Liver (tissue), 9 donors: ENCODE data around the gene ERC2. TPM values are rescaled to one million over a fixed set of nuclear protein-coding genes. Genes with fewer than 3 reads are reported as not detected.

Experiments
- DNase-seq: peaks from one replicate; pipeline ENCODE4 v3.0.0-alpha.2; 2017; ENCODE audit warnings: low spot score
- H3K27ac ChIP-seq, 2 donors: one replicate each; pipeline ENCODE4 v1.7.0; 2013; ENCODE audit warnings: inconsistent platforms in 2 of 2, low read length in 2 of 2, control low read depth in 1 of 2, low read depth in 1 of 2, mild to moderate bottlenecking in 1 of 2
- H3K27me3 ChIP-seq, 4 donors: one replicate each; pipeline versions ENCODE4 v1.6.1 to v1.7.0; 2013; ENCODE audit warnings: low read length in 3 of 4, inconsistent platforms in 1 of 4, mild to moderate bottlenecking in 1 of 4, moderate library complexity in 1 of 4; ENCODE audit not compliant: control insufficient read depth in 4 of 4, insufficient read depth in 4 of 4
- H3K36me3 ChIP-seq, 4 donors: one replicate each; pipeline versions ENCODE4 v1.6.1 to v1.7.0; 2013; ENCODE audit warnings: low read length in 3 of 4, mild to moderate bottlenecking in 3 of 4, low read depth in 1 of 4, moderate library complexity in 1 of 4; ENCODE audit not compliant: control insufficient read depth in 4 of 4, insufficient read depth in 3 of 4
- H3K4me1 ChIP-seq, 4 donors: one replicate each; pipeline versions ENCODE4 v1.6.1 to v1.7.0; 2013; ENCODE audit warnings: low read length in 3 of 4, mild to moderate bottlenecking in 3 of 4, moderate library complexity in 1 of 4; ENCODE audit not compliant: control insufficient read depth in 4 of 4, insufficient read depth in 4 of 4
- H3K4me3 ChIP-seq, 3 donors: one replicate each; pipeline versions ENCODE4 v1.6.1 to v1.7.0; 2013; ENCODE audit warnings: low read length in 3 of 3, control low read depth in 1 of 3, low read depth in 1 of 3, mild to moderate bottlenecking in 1 of 3
- H3K9ac ChIP-seq, 2 donors: one replicate each; pipeline ENCODE4 v1.7.0; 2013; ENCODE audit warnings: low read length in 2 of 2, mild to moderate bottlenecking in 2 of 2, moderate library complexity in 2 of 2, control low read depth in 1 of 2, low read depth in 1 of 2
- H3K9me3 ChIP-seq, 4 donors: one replicate each; pipeline versions ENCODE4 v1.6.1 to v1.7.0; 2013; ENCODE audit warnings: low read length in 3 of 4; ENCODE audit not compliant: control insufficient read depth in 4 of 4
- GABPA ChIP-seq, 2 donors: IDR thresholded peaks in 1 of 2; conservative IDR thresholded peaks in 1 of 2; 2 replicates each; pipeline ENCODE4 v1.6.1; 2016; ENCODE audit warnings: antibody characterized with exemption in 2 of 2, mild to moderate bottlenecking in 1 of 2, moderate library complexity in 1 of 2
- HNF4A ChIP-seq, 2 donors: conservative IDR thresholded peaks; 2 replicates each; pipeline ENCODE4 v1.6.1; 2016; ENCODE audit warnings: antibody characterized with exemption in 2 of 2, mild to moderate bottlenecking in 2 of 2
- HNF4G ChIP-seq: IDR thresholded peaks from 2 replicates; pipeline ENCODE4 v1.6.1; 2016; ENCODE audit warnings: antibody characterized with exemption
- JUND ChIP-seq, 2 donors: IDR thresholded peaks; 2 replicates each; pipeline ENCODE4 v1.6.1; 2016; ENCODE audit warnings: antibody characterized with exemption in 2 of 2
- NR2F2 ChIP-seq: IDR thresholded peaks from 2 replicates; pipeline ENCODE4 v1.6.1; 2016; ENCODE audit warnings: antibody characterized with exemption
- RAD21 ChIP-seq, 2 donors: IDR thresholded peaks; 2 replicates each; pipeline ENCODE4 v1.6.1; 2016; ENCODE audit warnings: antibody characterized with exemption in 2 of 2, mild to moderate bottlenecking in 2 of 2
- RXRA ChIP-seq, 2 donors: IDR thresholded peaks; 2 replicates each; pipeline ENCODE4 v1.6.1; 2017 to 2018; ENCODE audit warnings: antibody characterized with exemption in 2 of 2, mild to moderate bottlenecking in 1 of 2
- SP1 ChIP-seq: IDR thresholded peaks from 2 replicates; pipeline ENCODE4 v1.6.1; 2018; ENCODE audit warnings: antibody characterized with exemption, mild to moderate bottlenecking
- TAF1 ChIP-seq: conservative IDR thresholded peaks from 2 replicates; pipeline ENCODE4 v1.6.1; 2016; ENCODE audit warnings: antibody characterized with exemption, mild to moderate bottlenecking
- WGBS: extraction: QIAGEN DNeasy Blood & Tissue Kit; methylation state at CpG from one replicate; pipeline ENCODE4 v1.1.7; 2013; 5-methylcytosine and 5-hydroxymethylcytosine counted together
- polyA plus RNA-seq, 2 donors: library from polyadenylated mRNA; stranded (reverse) in 1 of 2; unstranded in 1 of 2; fragments of 200-250 nt in 1 of 2; fragments of >200 nt in 1 of 2; fragmentation: Nextera tagmentation in 1 of 2; extraction: Ambion mirVana in 1 of 2; gene quantifications; one replicate each; pipeline versions ENCODE4 v1.2.1 to v1.2.3, GENCODE V29; 2013 to 2015
- total RNA-seq, 2 donors: library from RNA; depleted of rRNA; stranded (reverse); fragments of >200 nt; gene quantifications; one replicate each; pipeline ENCODE4 v1.2.3, GENCODE V29; 2014
- TF ChIP-seq, protein P1 (sequence below): fragments of 150-350 bp; IDR thresholded peaks from 2 replicates; pipeline ENCODE4 v1.5.1; 2017; ENCODE audit warnings: improper control_type of control experiment, low read depth, low read length; ENCODE audit not compliant: missing input control
- TF ChIP-seq, protein P2 (sequence below): IDR thresholded peaks from 2 replicates; pipeline ENCODE4 v1.6.1; 2016; ENCODE audit warnings: antibody characterized with exemption
- TF ChIP-seq, protein P3 (sequence below): IDR thresholded peaks from 2 replicates; pipeline ENCODE4 v1.6.1; 2016; ENCODE audit warnings: antibody characterized with exemption
- TF ChIP-seq, protein P4 (sequence below): IDR thresholded peaks from 2 replicates; pipeline ENCODE4 v1.6.1; 2016; ENCODE audit warnings: antibody characterized with exemption, mild to moderate bottlenecking
- TF ChIP-seq, protein P5 (sequence below): IDR thresholded peaks from 2 replicates; pipeline ENCODE4 v1.6.1; 2016; ENCODE audit warnings: antibody characterized with exemption
- donor health status: healthy.
- donor health status: healthy.
- donor health status: healthy.
- donor health status: healthy.
- donor health status: healthy.

ERC2 gene
- total and polyA plus RNA-seq, 4 donors, result 0.14 to 0.25 TPM; not detected in 2

DNA sequence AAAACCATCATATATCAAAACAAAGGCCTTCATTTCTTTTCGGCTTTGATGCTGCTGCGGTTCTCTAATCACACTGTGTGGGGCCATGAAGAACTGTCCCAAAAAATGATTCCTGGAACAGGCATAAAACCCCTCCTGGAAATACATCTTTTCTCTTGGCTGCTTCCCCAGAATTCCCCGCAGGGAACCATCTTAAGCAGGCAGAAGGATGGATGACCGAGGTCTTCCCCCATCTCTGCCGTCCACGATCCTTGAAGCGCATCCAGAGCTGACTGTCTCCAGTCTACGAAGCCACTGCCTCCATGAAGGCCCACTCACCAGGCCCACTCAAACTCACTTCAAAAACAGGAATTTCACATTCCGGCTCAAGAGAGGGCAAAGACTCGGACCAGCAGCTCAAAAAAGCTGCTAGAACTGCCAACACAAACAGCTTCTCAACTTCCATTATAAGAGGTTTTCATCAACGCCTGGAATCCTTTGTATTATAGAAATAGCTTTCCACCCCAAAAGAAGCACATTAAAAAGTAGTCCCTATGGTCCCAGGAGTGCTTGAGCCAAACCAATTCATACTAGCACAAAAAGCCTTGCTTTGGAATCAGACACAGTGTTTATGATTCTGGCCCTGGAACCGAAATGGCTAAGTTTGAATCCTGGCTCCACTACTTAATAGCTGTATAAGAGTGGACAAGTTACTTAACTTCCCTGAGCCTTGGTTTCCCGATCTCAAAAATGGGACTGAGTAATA is 493.7 kb downstream of the ERC2 start:
- 88% methylated on average over 13 of the region's 13 CpGs for WGBS
- H3K27ac ChIP-seq, result no peak overlapping the region
- H3K27me3 ChIP-seq, result no peaks in the 10 kb centered on the region
- no peaks in the 10 kb centered on the region for H3K36me3 ChIP-seq
- no peak overlapping the region for H3K4me3 ChIP-seq
- no peaks in the 10 kb centered on the region for H3K9me3 ChIP-seq
- H3K9ac ChIP-seq, result no peak overlapping the region
- DNase-seq, result no peak
- TF ChIP-seq, protein P1, sequence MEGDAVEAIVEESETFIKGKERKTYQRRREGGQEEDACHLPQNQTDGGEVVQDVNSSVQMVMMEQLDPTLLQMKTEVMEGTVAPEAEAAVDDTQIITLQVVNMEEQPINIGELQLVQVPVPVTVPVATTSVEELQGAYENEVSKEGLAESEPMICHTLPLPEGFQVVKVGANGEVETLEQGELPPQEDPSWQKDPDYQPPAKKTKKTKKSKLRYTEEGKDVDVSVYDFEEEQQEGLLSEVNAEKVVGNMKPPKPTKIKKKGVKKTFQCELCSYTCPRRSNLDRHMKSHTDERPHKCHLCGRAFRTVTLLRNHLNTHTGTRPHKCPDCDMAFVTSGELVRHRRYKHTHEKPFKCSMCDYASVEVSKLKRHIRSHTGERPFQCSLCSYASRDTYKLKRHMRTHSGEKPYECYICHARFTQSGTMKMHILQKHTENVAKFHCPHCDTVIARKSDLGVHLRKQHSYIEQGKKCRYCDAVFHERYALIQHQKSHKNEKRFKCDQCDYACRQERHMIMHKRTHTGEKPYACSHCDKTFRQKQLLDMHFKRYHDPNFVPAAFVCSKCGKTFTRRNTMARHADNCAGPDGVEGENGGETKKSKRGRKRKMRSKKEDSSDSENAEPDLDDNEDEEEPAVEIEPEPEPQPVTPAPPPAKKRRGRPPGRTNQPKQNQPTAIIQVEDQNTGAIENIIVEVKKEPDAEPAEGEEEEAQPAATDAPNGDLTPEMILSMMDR, result no peak
- no peak for TF ChIP-seq GABPA (IDR thresholded peaks at IDR 0.05 in 1 of 2, conservative IDR thresholded peaks at IDR 0.05 in 1 of 2)
- no peak for TF ChIP-seq HNF4A (conservative IDR thresholded peaks at IDR 0.05)
- TF ChIP-seq, protein P2, sequence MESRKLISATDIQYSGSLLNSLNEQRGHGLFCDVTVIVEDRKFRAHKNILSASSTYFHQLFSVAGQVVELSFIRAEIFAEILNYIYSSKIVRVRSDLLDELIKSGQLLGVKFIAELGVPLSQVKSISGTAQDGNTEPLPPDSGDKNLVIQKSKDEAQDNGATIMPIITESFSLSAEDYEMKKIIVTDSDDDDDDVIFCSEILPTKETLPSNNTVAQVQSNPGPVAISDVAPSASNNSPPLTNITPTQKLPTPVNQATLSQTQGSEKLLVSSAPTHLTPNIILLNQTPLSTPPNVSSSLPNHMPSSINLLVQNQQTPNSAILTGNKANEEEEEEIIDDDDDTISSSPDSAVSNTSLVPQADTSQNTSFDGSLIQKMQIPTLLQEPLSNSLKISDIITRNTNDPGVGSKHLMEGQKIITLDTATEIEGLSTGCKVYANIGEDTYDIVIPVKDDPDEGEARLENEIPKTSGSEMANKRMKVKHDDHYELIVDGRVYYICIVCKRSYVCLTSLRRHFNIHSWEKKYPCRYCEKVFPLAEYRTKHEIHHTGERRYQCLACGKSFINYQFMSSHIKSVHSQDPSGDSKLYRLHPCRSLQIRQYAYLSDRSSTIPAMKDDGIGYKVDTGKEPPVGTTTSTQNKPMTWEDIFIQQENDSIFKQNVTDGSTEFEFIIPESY, result no peak
- no peak for TF ChIP-seq NR2F2
- TF ChIP-seq, protein P3, sequence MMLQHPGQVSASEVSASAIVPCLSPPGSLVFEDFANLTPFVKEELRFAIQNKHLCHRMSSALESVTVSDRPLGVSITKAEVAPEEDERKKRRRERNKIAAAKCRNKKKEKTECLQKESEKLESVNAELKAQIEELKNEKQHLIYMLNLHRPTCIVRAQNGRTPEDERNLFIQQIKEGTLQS, result no peak
- TF ChIP-seq HNF4G, result no peak
- TF ChIP-seq RXRA (IDR thresholded peaks at IDR 0.05), result no peak
- no peak for TF ChIP-seq RAD21 (IDR thresholded peaks at IDR 0.05)
- TF ChIP-seq, protein P4, sequence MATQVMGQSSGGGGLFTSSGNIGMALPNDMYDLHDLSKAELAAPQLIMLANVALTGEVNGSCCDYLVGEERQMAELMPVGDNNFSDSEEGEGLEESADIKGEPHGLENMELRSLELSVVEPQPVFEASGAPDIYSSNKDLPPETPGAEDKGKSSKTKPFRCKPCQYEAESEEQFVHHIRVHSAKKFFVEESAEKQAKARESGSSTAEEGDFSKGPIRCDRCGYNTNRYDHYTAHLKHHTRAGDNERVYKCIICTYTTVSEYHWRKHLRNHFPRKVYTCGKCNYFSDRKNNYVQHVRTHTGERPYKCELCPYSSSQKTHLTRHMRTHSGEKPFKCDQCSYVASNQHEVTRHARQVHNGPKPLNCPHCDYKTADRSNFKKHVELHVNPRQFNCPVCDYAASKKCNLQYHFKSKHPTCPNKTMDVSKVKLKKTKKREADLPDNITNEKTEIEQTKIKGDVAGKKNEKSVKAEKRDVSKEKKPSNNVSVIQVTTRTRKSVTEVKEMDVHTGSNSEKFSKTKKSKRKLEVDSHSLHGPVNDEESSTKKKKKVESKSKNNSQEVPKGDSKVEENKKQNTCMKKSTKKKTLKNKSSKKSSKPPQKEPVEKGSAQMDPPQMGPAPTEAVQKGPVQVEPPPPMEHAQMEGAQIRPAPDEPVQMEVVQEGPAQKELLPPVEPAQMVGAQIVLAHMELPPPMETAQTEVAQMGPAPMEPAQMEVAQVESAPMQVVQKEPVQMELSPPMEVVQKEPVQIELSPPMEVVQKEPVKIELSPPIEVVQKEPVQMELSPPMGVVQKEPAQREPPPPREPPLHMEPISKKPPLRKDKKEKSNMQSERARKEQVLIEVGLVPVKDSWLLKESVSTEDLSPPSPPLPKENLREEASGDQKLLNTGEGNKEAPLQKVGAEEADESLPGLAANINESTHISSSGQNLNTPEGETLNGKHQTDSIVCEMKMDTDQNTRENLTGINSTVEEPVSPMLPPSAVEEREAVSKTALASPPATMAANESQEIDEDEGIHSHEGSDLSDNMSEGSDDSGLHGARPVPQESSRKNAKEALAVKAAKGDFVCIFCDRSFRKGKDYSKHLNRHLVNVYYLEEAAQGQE, result no peak
- no peak for TF ChIP-seq JUND (IDR thresholded peaks at IDR 0.05)
- no peaks in the 10 kb centered on the region for H3K4me1 ChIP-seq

DNA sequence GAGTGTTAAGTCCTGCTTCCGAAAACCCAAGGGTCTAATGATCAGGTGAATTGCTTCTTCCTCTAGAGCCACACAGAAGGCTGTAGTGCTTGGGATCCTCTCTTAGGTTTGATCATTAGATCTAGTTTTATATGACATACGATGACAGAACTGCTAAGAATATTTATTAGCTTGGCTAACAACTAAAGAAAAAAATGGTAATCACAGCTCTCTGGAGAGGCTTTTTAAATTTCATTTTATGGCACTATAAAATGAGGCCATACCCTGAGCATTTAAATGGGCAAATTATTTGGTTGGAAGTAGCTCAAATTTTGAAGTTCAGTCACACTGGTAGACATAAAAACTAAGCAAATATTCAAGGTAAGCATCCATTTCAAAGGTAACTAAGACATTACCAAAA is 498.6 kb downstream of the ERC2 start:
- no peak overlapping the region for H3K9ac ChIP-seq
- no peak for DNase-seq
- no peak overlapping the region for H3K27ac ChIP-seq
- H3K4me3 ChIP-seq, result no peak overlapping the region
- H3K36me3 ChIP-seq, result no peaks in the 10 kb centered on the region
- no peaks in the 10 kb centered on the region for H3K9me3 ChIP-seq
- peaks cover 0 to 3% (median 0%) of the 10 kb centered on the region in 4 donors for H3K27me3 ChIP-seq
- 84% methylated on average over 2 of the region's 2 CpGs for WGBS
- TF ChIP-seq TAF1, result no peak
- TF ChIP-seq JUND (IDR thresholded peaks at IDR 0.05), result no peak
- TF ChIP-seq, protein P5, sequence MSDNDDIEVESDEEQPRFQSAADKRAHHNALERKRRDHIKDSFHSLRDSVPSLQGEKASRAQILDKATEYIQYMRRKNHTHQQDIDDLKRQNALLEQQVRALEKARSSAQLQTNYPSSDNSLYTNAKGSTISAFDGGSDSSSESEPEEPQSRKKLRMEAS, result no peak
- no peak for TF ChIP-seq GABPA (IDR thresholded peaks at IDR 0.05 in 1 of 2, conservative IDR thresholded peaks at IDR 0.05 in 1 of 2)
- TF ChIP-seq SP1, result no peak
- no peaks in the 10 kb centered on the region for H3K4me1 ChIP-seq
